ENCODE results near the gene EDA. TPM values are rescaled to one million over a fixed set of nuclear protein-coding genes. Genes with fewer than 3 reads are reported as not detected.
"Not testable (repeated sequence)": the region's sequence is repeated elsewhere in the genome, so short reads cannot be mapped to it uniquely, and the experiment has no call there.

The EDA gene
- total RNA-seq, 2 donors from 2014 or later, result 0.08 to 0.14 TPM

DNA sequence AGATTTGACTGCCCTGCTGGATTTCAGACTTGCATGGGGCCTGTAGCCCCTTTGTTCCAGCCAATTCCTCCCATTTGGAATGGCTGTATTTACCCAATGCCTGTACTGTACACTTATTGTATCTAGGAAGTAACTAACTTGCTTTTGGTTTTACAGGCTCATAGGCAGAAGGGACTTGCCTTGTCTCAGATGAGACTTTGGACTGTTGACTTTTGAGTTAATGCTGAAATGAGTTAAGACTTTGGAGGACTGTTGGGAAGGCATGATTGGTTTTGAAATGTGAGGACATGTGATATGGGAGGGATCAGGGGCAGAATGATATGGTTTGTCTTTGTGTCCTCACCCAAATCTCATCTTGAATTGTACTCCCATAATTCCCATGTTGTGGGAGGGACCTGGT, 382.4 kb downstream of the EDA start:
- not testable (repeated sequence) for DNase-seq (ENCODE audit: low spot score); ATAC-seq; H3K36me3 Mint-ChIP-seq; H3K4me3 Mint-ChIP-seq; H3K27ac Mint-ChIP-seq; H3K9me3 Mint-ChIP-seq; H3K4me1 Mint-ChIP-seq (ENCODE audit: low read depth in 2 of 2)
- peaks cover 6 to 20% of the 10 kb centered on the region in 2 donors for H3K27me3 Mint-ChIP-seq

DNA sequence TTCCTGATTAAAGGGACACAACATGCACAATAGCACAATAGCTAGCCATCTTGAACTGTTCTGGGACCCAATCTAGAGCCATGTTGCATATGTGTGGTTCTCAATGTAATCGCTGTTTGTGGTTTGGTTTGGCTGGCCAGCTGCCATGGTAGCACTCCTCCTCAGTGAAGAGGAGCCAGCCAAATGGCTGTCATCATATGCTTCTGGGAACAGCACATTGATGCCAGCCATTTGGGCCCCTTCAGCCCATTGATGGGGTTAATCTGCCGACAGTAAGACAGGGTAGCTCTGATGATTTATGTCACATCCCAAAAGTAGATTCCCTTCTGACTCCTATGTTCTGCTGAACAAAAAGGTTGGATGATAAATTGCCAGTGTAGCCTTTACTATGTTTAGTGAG, 385.4 kb downstream of the EDA start:
- Mint-ChIP-seq H3K9me3 (no peaks in the 10 kb centered on the region), H3K27ac (no peak overlapping the region), H3K4me3 (no peak overlapping the region), H3K36me3 (no peaks in the 10 kb centered on the region), H3K4me1 (ENCODE audit: low read depth in 2 of 2) (no peaks in the 10 kb centered on the region), H3K27me3 (peaks cover 0 to 20% of the 10 kb centered on the region in 2 donors)
- DNase-seq (ENCODE audit: low spot score) (no peak), ATAC-seq (no peak)

DNA sequence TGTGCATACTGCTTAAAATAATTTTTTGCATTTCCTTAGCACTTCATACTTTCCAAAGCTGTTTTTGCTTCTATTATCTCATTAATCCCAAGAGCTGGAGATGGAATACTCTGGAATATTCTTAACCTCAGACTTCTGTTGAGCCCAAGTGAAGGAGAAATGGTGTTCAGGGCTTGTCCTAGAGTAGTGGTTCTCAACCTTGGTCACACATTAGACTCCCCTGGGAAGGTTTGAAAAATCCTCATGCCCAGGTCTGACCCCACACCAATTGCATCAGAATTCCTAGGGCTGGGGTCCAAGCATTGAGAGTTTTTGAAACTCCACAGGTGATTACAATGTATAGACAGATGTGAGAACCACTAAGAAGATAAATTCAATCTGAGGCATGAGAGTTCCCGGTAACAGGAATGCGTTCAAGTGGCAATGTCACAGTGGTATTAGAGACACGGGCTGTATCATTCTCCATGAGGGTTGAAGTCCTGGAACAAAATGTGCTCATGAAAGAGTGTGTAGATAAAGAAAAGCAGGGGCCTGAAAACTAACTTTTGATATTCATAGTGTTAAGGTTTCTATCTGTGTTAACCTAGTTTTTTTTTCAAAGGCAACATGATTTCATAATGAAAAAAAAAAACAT, 385.9 kb downstream of the EDA start:
- Mint-ChIP-seq H3K27me3 (peaks cover 0 to 19% of the 10 kb centered on the region in 2 donors), H3K9me3 (no peaks in the 10 kb centered on the region), H3K27ac (no peak overlapping the region), H3K36me3 (no peaks in the 10 kb centered on the region), H3K4me1 (ENCODE audit: low read depth in 2 of 2) (no peaks in the 10 kb centered on the region), H3K4me3 (no peak overlapping the region)
- no peak for DNase-seq (ENCODE audit: low spot score)
- ATAC-seq, result no peak

DNA sequence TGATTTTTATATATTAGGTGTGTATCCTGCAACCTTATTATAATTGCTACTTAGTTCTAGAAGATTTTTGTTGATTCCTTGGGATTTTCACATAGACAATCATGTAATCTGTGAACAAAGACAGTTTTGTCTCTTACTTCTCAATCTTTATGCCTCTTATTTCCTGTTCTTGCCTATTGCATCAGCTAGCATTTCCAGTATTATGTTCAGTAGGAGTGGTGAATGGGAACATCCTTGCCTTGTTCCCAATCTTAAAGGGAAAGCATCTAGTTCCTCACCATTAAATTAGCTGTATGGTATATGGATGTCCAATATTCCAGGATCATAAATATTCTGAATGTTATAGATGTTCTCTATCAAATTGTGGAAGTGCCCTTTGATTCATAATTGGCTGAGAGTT, 392.0 kb downstream of the EDA start:
- Mint-ChIP-seq H3K36me3 (no peaks in the 10 kb centered on the region), H3K27me3 (peaks cover 7 to 20% of the 10 kb centered on the region in 2 donors), H3K27ac (no peak overlapping the region), H3K9me3 (no peaks in the 10 kb centered on the region), H3K4me3 (no peak overlapping the region), H3K4me1 (ENCODE audit: low read depth in 2 of 2) (no peaks in the 10 kb centered on the region)
- DNase-seq (ENCODE audit: low spot score), result no peak
- ATAC-seq, result no peak

DNA sequence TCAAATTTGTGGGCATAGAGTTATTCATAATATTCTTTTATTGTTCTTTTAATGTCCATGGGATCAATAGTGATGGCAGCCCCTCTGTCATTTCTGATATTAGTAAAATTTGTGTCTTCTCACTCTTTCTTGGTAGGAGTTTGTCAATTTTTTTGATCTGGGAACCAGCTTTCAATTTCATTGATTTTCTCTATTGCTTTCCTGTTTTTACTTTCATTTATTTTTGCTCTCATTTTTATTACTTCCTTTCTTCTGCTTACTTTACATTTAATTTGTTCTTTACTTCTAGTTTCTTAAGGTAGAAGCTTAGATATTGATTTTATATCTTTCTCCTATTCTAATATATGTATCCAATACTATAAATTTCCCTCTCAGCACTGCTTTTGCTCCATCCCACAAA, 393.1 kb downstream of the EDA start:
- DNase-seq (ENCODE audit: low spot score) (no peak), ATAC-seq (no peak)
- Mint-ChIP-seq H3K4me3 (no peak overlapping the region), H3K4me1 (ENCODE audit: low read depth in 2 of 2) (no peaks in the 10 kb centered on the region), H3K36me3 (no peaks in the 10 kb centered on the region), H3K9me3 (no peaks in the 10 kb centered on the region), H3K27me3 (peaks cover 7 to 20% of the 10 kb centered on the region in 2 donors), H3K27ac (no peak overlapping the region)

DNA sequence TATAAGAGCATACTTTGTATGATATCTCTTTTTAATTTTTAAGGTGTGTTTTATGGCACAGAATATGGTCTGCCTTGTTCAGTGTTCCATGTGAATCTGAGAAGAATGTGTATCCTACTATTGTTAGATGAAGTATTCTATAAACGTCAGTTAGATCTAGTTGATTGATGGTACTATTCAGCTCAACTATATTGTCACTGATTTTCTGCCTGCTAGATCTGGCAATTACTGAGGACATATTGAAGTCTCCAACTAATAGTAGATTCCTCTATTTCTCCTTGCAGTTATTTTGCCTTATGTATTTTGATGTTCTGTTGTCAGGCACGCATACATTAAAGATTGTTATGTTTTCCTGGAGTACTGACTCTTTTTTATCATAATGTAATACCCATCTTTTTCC, 394.1 kb downstream of the EDA start:
- no peaks in the 10 kb centered on the region for H3K36me3 Mint-ChIP-seq
- DNase-seq (ENCODE audit: low spot score), result no peak
- no peaks in the 10 kb centered on the region for H3K4me1 Mint-ChIP-seq (ENCODE audit: low read depth in 2 of 2)
- H3K27ac Mint-ChIP-seq, result no peak overlapping the region
- no peak overlapping the region for H3K4me3 Mint-ChIP-seq
- H3K27me3 Mint-ChIP-seq, result peaks cover 7 to 21% of the 10 kb centered on the region in 2 donors
- no peak for ATAC-seq
- H3K9me3 Mint-ChIP-seq, result no peaks in the 10 kb centered on the region

DNA sequence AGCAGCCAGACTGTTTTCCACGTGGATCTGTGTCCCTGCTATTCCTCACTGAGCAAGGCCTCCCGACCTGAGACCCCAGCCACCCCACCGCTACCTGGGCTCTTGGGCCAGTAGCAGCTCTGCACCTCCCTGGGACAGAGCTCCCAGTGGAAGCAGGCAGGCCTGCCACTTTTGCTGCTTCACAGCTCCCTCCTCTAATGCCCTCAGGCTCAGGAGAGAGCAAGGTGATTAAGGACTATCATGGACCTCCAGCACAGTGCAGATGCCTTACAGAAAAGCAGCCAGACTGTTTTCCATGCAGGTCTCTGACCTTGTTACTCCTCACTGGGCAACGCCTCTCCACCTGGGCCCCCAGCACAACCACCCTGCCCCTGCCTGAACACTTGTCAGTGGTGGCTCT, 396.8 kb downstream of the EDA start:
- DNase-seq (ENCODE audit: low spot score), result no peak
- Mint-ChIP-seq H3K27ac (no peak overlapping the region), H3K27me3 (peaks cover 18 to 21% of the 10 kb centered on the region in 2 donors), H3K36me3 (no peaks in the 10 kb centered on the region), H3K4me3 (no peak overlapping the region), H3K9me3 (no peaks in the 10 kb centered on the region), H3K4me1 (ENCODE audit: low read depth in 2 of 2) (peaks cover 0 to 8% of the 10 kb centered on the region in 2 donors)
- ATAC-seq, result no peak

DNA sequence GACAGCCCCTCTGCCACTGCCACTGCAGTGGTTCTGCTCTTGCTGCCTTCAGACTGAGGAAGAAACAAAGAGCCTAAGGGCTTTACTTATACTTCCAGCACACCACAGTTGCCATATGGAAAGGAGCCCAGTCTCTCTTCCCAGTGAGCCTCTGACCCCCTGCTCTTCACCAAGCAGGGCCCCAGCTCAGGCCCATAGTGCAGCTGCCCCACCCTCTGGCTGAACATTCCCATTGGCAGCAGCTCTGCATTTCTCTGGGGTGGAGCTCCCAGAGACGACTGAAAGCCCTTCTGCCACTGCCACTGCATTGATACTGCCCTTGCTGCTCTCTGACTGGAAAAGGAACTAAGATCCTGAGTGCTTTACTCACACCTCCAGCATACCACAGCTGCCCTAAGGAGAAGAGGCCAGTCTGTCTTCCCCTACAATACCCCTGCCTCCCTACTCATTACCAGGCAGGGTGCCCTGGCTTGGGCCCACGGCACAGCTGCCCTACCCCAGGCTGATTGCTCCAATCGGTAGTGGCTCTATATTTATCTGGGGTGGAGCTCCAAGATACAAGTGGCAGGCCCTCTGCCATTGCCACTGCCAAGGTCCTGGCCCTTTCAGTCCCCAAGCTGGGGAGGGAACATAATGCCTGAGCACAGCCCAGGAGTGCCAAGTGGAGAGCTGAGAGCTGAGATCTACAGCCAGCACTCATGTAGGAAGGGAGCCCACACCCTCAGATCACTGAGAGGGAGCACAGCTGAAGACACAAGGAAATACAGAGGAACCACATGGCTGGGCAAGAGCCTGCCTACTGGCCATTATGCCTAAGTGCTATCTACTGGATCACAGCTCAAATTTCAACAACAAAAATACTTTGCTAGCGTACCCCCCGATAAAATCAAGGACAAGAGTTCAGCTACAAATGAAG, 397.8 kb downstream of the EDA start:
- H3K27me3 Mint-ChIP-seq, result peaks cover 18 to 21% of the 10 kb centered on the region in 2 donors
- H3K36me3 Mint-ChIP-seq, result no peaks in the 10 kb centered on the region

DNA sequence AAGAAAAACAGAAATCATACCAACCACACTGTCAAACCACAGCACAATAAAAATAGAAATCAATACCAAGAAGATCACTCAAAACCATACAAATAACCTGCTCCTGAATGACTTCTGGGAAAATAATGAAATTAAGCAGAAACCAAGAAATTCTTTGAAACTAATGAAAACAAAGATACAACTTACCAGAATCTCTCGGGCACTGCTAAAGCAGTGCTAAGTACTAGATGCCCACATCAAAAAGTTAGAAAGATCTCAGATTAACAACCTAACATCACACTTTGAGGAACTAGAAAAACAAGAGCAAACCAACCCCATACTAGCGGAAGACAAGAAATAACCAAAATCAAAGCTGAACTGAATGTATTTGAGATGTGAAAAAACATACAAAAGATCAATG, 400.6 kb downstream of the EDA start:
- DNase-seq (ENCODE audit: low spot score) (no peak), ATAC-seq (no peak)
- Mint-ChIP-seq H3K9me3 (no peaks in the 10 kb centered on the region), H3K27ac (no peak overlapping the region), H3K27me3 (peaks cover 11 to 21% of the 10 kb centered on the region in 2 donors), H3K4me3 (peak overlapping the region; percentile 6), H3K36me3 (no peaks in the 10 kb centered on the region), H3K4me1 (ENCODE audit: low read depth in 2 of 2) (peaks cover 0 to 8% of the 10 kb centered on the region in 2 donors)

More for the DNA sequence above, 397.8 kb downstream of the EDA start:
- DNase-seq (ENCODE audit: low spot score) (no peak), ATAC-seq (no peak)
- H3K4me3 Mint-ChIP-seq, result no peak overlapping the region
- no peaks in the 10 kb centered on the region for H3K9me3 Mint-ChIP-seq
- H3K4me1 Mint-ChIP-seq (ENCODE audit: low read depth in 2 of 2), result peaks cover 0 to 8% of the 10 kb centered on the region in 2 donors
- H3K27ac Mint-ChIP-seq, result no peak overlapping the region

DNA sequence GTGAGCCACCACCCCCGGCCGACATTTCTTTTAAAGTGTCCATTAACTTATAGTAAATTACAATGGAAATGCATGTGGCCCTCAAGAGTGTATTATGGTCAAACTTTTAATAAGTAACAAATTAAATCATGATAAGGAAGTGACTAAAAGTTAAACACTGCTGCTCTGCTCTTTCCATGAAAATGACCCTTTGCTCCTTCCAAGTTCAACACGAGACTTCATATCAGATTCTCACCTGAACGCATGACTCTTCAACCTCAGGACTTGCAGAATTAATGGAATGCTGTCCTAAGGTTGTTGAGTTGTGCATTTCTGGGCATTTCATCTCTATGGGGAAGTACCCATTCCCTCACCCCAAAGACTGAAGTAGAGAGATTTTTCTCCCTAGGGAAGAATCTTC, 406.7 kb downstream of the EDA start:
- DNase-seq (ENCODE audit: low spot score) (no peak), ATAC-seq (no peak)
- Mint-ChIP-seq H3K4me1 (ENCODE audit: low read depth in 2 of 2) (peaks cover 8 to 12% of the 10 kb centered on the region in 2 donors), H3K27me3 (peaks cover 14 to 26% of the 10 kb centered on the region in 2 donors), H3K27ac (no peak overlapping the region), H3K4me3 (no peak overlapping the region), H3K36me3 (no peaks in the 10 kb centered on the region), H3K9me3 (no peaks in the 10 kb centered on the region)

DNA sequence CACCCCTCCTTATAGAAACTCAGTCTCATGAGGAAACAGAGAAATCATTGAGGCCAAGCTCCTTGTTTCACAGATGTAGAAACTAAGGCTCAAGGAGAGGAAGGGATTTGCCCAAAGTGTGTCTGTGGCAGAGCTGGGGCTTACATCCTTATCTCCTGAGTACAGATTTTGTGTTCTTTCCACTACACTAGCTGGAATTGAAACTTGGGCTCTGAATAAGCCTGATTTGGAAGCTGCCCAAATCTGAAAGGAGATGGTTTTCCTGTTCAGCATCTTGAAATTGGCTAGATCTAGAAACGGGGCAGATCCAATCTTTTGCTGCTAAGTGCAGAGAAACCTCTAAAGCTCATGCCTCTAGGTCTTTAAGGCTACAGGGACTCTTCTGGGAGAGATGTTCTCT, 409.6 kb downstream of the EDA start:
- no peaks in the 10 kb centered on the region for H3K9me3 Mint-ChIP-seq
- peaks cover 14 to 24% of the 10 kb centered on the region in 2 donors for H3K27me3 Mint-ChIP-seq
- no peaks in the 10 kb centered on the region for H3K36me3 Mint-ChIP-seq
- H3K4me1 Mint-ChIP-seq (ENCODE audit: low read depth in 2 of 2), result peaks cover 8 to 12% of the 10 kb centered on the region in 2 donors
- H3K4me3 Mint-ChIP-seq, result no peak overlapping the region
- H3K27ac Mint-ChIP-seq, result no peak overlapping the region
- no peak for ATAC-seq
- DNase-seq (ENCODE audit: low spot score), result no peak

DNA sequence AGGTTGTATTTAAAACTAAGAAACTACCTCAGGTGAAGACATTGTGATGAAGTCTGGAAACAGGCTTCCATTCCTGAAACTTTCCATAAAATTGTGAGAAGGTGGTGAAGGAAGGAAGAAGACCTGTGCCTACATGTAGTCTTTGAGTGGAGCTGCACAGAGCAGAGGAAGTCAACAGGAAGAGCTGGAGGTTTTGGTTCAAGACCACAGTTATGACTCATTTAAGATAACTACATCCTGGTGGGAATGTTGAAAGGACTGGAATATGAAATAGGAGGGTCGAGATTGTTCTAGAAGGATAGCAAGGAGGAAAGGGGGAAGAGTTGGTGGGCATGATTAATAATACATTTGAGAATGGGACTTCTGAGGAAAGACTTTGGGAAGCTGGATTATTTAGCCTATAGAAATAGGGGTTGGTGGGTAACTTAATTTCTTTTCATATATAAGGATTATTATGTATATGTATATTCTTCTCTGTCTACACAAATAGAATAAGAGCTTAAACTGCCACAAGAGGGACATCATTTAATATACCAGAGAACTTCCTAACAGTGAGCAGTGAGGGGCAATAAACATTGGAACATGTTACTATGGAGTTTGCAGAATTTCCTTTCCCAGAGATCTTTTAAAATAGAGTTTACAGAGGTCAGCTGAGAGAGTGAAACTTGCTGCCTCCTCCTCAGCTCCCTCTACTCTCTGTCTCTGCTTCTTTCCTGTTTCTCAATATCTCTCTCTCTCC, 410.4 kb downstream of the EDA start:
- Mint-ChIP-seq H3K27me3 (peaks cover 14 to 26% of the 10 kb centered on the region in 2 donors), H3K27ac (no peak overlapping the region), H3K4me3 (no peak overlapping the region), H3K9me3 (no peaks in the 10 kb centered on the region), H3K4me1 (ENCODE audit: low read depth in 2 of 2) (peaks cover 8 to 12% of the 10 kb centered on the region in 2 donors), H3K36me3 (no peaks in the 10 kb centered on the region)
- DNase-seq (ENCODE audit: low spot score), result no peak
- ATAC-seq, result no peak

DNA sequence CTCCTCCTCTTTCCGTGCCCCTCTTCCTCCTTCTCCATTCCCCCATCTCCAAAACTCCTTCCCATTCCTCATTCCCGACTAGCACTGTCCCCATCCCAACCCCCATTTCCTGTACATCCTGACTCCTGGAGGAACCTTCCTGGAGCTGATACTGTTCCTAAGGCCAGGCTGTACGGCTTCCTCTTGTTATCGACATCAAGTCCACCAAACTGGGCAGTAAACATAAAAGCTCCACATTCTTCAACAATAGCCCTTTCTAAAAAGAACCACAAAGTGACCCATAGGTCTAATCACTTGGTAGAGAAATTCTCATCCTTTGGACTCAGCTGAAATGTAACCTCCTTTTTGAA, 410.9 kb downstream of the EDA start:
- H3K27me3 Mint-ChIP-seq, result peaks cover 14 to 26% of the 10 kb centered on the region in 2 donors

DNA sequence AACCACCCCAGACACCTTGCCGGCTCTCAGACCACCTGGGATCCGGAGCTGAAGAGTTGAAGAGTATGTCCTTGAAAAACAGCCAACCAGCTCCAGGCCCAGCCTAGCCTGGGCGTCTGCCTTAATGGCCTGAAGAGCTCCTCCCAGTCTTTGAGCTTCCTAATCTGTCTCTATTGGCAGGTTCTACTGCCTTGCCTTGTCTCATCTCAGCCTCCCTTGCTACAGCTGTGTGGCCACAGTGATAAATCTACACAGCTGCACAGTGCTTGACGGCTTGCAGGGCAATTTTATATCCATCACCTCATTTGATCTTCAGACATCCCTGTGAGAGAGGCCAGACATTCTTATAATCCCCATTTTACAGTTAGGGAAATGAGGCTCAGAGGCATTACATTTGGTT, 413.9 kb downstream of the EDA start:
- Mint-ChIP-seq H3K4me3 (no peak overlapping the region), H3K27me3 (peaks cover 14 to 21% of the 10 kb centered on the region in 2 donors), H3K9me3 (no peaks in the 10 kb centered on the region), H3K4me1 (ENCODE audit: low read depth in 2 of 2) (peaks cover 8 to 12% of the 10 kb centered on the region in 2 donors), H3K27ac (no peak overlapping the region), H3K36me3 (no peaks in the 10 kb centered on the region)
- ATAC-seq (no peak), DNase-seq (ENCODE audit: low spot score) (no peak)

More for the DNA sequence above, 410.9 kb downstream of the EDA start:
- H3K36me3 Mint-ChIP-seq, result no peaks in the 10 kb centered on the region
- DNase-seq (ENCODE audit: low spot score) (no peak), ATAC-seq (no peak)
- no peak overlapping the region for H3K4me3 Mint-ChIP-seq
- peaks cover 8 to 12% of the 10 kb centered on the region in 2 donors for H3K4me1 Mint-ChIP-seq (ENCODE audit: low read depth in 2 of 2)
- H3K27ac Mint-ChIP-seq, result no peak overlapping the region
- H3K9me3 Mint-ChIP-seq, result no peaks in the 10 kb centered on the region

Measured in natural killer cell treated with Interleukin-12 subunit alpha and Interleukin-12 subunit beta and Interleukin-15 and Interleukin-18, amount 100 ng/mL, for 72 hours (primary cell).